ENCODE measurements around the gene WEE2.

Gene WEE2

GRCh38 chr7:141702047-141702567 is 6.0 kb upstream of the WEE2 start, which contains the start of gene DENND11:
TSS of gene DENND11 (minus strand) at chr7:141702166. CDS start at chr7:141702153, 13 bp downstream.
- no peaks in the 10 kb centered on the region for H3K9me3 ChIP-seq (ENCODE audit: control insufficient read depth, insufficient read depth, low read length)
- H3K36me3 ChIP-seq (ENCODE audit: control insufficient read depth, low read length) = no peaks in the 10 kb centered on the region
- H3K4me1 ChIP-seq (ENCODE audit: control insufficient read depth, low read length) = peaks cover 35% of the 10 kb centered on the region
- no peak within 1 kb of the TSS for H3K27ac ChIP-seq (ENCODE audit: low read depth, low read length)
- TF ChIP-seq EZH2phosphoT487 (IDR thresholded peaks at IDR 0.05; ENCODE audit: borderline replicate concordance, low read length) (no peak; the same call in 1 of the 2 replicates), CTCF (IDR thresholded peaks at IDR 0.05; ENCODE audit: low read depth, low read length, poor library complexity, severe bottlenecking) (no peak)
- H4K20me1 ChIP-seq (ENCODE audit: control insufficient read depth, insufficient read depth, low read depth, low read length) = no peaks in the 10 kb centered on the region
- peak within 1 kb of the TSS; percentile 78 for H3K4me2 ChIP-seq (ENCODE audit: low read length)
- H3K79me2 ChIP-seq (ENCODE audit: control insufficient read depth, low read length) = no peaks in the 10 kb centered on the region
- H3K27me3 ChIP-seq (ENCODE audit: control insufficient read depth, low read length) = peaks cover 57% of the 10 kb centered on the region
- H3K4me3 ChIP-seq (ENCODE audit: low read length) = peak within 1 kb of the TSS; percentile 75
- no peaks in the 10 kb centered on the region for H3K9me2 ChIP-seq (replicated peaks; ENCODE audit: control insufficient read depth, low read length)
- peaks cover 4% of the 10 kb centered on the region; the same call in 1 of the 2 replicates for H3F3A ChIP-seq (ENCODE audit: control insufficient read depth, insufficient read depth)

GRCh38 chr7:141702892-141703291 is 5.3 kb upstream of the WEE2 start:
- no peak for TF ChIP-seq CTCF (IDR thresholded peaks at IDR 0.05; ENCODE audit: low read depth, low read length, poor library complexity, severe bottlenecking)
- no peak for TF ChIP-seq EZH2phosphoT487 (IDR thresholded peaks at IDR 0.05; ENCODE audit: borderline replicate concordance, low read length)
- Histone ChIP-seq H3K79me2 (ENCODE audit: control insufficient read depth, low read length) (no peaks in the 10 kb centered on the region), H3K9me2 (replicated peaks; ENCODE audit: control insufficient read depth, low read length) (no peaks in the 10 kb centered on the region), H3F3A (ENCODE audit: control insufficient read depth, insufficient read depth) (peaks cover 4% of the 10 kb centered on the region; the same call in 1 of the 2 replicates), H3K4me2 (ENCODE audit: low read length) (peak overlapping the region; percentile 78), H3K4me3 (ENCODE audit: low read length) (no peak overlapping the region), H3K4me1 (ENCODE audit: control insufficient read depth, low read length) (peaks cover 35% of the 10 kb centered on the region), H3K9me3 (ENCODE audit: control insufficient read depth, insufficient read depth, low read length) (no peaks in the 10 kb centered on the region), H3K27ac (ENCODE audit: low read depth, low read length) (no peak overlapping the region), H3K27me3 (ENCODE audit: control insufficient read depth, low read length) (peaks cover 61% of the 10 kb centered on the region), H3K36me3 (ENCODE audit: control insufficient read depth, low read length) (no peaks in the 10 kb centered on the region), H4K20me1 (ENCODE audit: control insufficient read depth, insufficient read depth, low read depth, low read length) (no peaks in the 10 kb centered on the region)

GRCh38 chr7:141704112-141704511 is 4.0 kb upstream of the WEE2 start:
- no peak overlapping the region for H3K4me3 ChIP-seq (ENCODE audit: low read length)
- no peaks in the 10 kb centered on the region for H3K79me2 ChIP-seq (ENCODE audit: control insufficient read depth, low read length)
- H4K20me1 ChIP-seq (ENCODE audit: control insufficient read depth, insufficient read depth, low read depth, low read length) = no peaks in the 10 kb centered on the region
- no peak overlapping the region for H3K4me2 ChIP-seq (ENCODE audit: low read length)
- peaks cover 55% of the 10 kb centered on the region for H3K27me3 ChIP-seq (ENCODE audit: control insufficient read depth, low read length)
- H3K9me3 ChIP-seq (ENCODE audit: control insufficient read depth, insufficient read depth, low read length) = no peaks in the 10 kb centered on the region
- no peaks in the 10 kb centered on the region for H3K36me3 ChIP-seq (ENCODE audit: control insufficient read depth, low read length)
- H3K9me2 ChIP-seq (replicated peaks; ENCODE audit: control insufficient read depth, low read length) = no peaks in the 10 kb centered on the region
- no peak for TF ChIP-seq CTCF (IDR thresholded peaks at IDR 0.05; ENCODE audit: low read depth, low read length, poor library complexity, severe bottlenecking)
- TF ChIP-seq EZH2phosphoT487 (IDR thresholded peaks at IDR 0.05; ENCODE audit: borderline replicate concordance, low read length) = no peak
- H3F3A ChIP-seq (ENCODE audit: control insufficient read depth, insufficient read depth) = peaks cover 4% of the 10 kb centered on the region; the same call in 1 of the 2 replicates
- H3K27ac ChIP-seq (ENCODE audit: low read depth, low read length) = no peak overlapping the region
- peaks cover 25% of the 10 kb centered on the region for H3K4me1 ChIP-seq (ENCODE audit: control insufficient read depth, low read length)
